ENCODE data around the gene STMND1.

GRCh38 chr6:17179530-17180073 is 77.8 kb downstream of the STMND1 start:
- no peak for TF ChIP-seq CTCF (IDR thresholded peaks at IDR 0.05)
- TF ChIP-seq JUN (IDR thresholded peaks at IDR 0.05): no peak
- no peak for TF ChIP-seq KDM1A (IDR thresholded peaks at IDR 0.05; ENCODE audit: low read depth)
- no peak for TF ChIP-seq USF2 (IDR thresholded peaks at IDR 0.05)
- TF ChIP-seq E2F6 (IDR thresholded peaks at IDR 0.05; ENCODE audit: borderline replicate concordance, low read depth): no peak
- TF ChIP-seq KDM5A (IDR thresholded peaks at IDR 0.05): no peak
- no peak for TF ChIP-seq HMGXB4 (CRISPR knock-in tag; IDR thresholded peaks at IDR 0.05; ENCODE audit: borderline replicate concordance)
- TF ChIP-seq CEBPB (IDR thresholded peaks at IDR 0.05): no peak
- TF ChIP-seq MAX (IDR thresholded peaks at IDR 0.05): no peak
- TF ChIP-seq POLR2A (IDR thresholded peaks at IDR 0.05; ENCODE audit: low read length): no peak
- TF ChIP-seq BHLHE40 (IDR thresholded peaks at IDR 0.05; ENCODE audit: low read depth, low read length): no peak
